Nephron progenitor cell (in vitro differentiated cells): Measurements from ENCODE around the gene TLR5.

Source experiments
- DNase-seq: peaks from one replicate; pipeline ENCODE4 v3.0.0; 2021
- H3K27ac Mint-ChIP-seq: 2 replicates; pipeline ENCODE4 v1.8.0; 2021; ENCODE audit warnings: mild to moderate bottlenecking, moderate library complexity, mixed read lengths
- H3K27me3 Mint-ChIP-seq: 2 replicates; pipeline ENCODE4 v1.8.0; 2021; ENCODE audit warnings: mild to moderate bottlenecking, low read depth, mixed read lengths; ENCODE audit not compliant: poor library complexity
- H3K36me3 Mint-ChIP-seq: 2 replicates; pipeline ENCODE4 v1.8.0; 2021; ENCODE audit warnings: low read depth, mixed read lengths
- H3K4me1 Mint-ChIP-seq: 2 replicates; pipeline ENCODE4 v1.8.0; 2021; ENCODE audit warnings: mixed read lengths
- H3K4me3 Mint-ChIP-seq: 2 replicates; pipeline ENCODE4 v1.8.0; 2021; ENCODE audit warnings: mild to moderate bottlenecking, moderate library complexity, mixed read lengths
- H3K9me3 Mint-ChIP-seq: 2 replicates; pipeline ENCODE4 v1.8.0; 2021; ENCODE audit warnings: mild to moderate bottlenecking, moderate library complexity, mixed read lengths
- CTCF ChIP-seq: fragments of 200-600 bp; sonication (generic); IDR thresholded peaks from 2 replicates; pipeline ENCODE4 v1.5.0; 2021; ENCODE audit warnings: antibody characterized with exemption

TLR5 gene

GRCh38 chr1:223129229-223129901 lies 13.7 kb downstream of the TLR5 start:
- peak; percentile 95 for TF ChIP-seq CTCF
- Mint-ChIP-seq H3K4me3 (peak overlapping the region; percentile 73), H3K27me3 (peaks cover 57% of the 10 kb centered on the region), H3K9me3 (no peaks in the 10 kb centered on the region), H3K27ac (no peak overlapping the region), H3K36me3 (no peaks in the 10 kb centered on the region), H3K4me1 (peaks cover 67% of the 10 kb centered on the region)
- peak; percentile 91 for DNase-seq

- Mint-ChIP-seq H3K36me3 (no peaks in the 10 kb centered on the region), H3K9me3 (no peaks in the 10 kb centered on the region), H3K4me1 (peaks cover 55% of the 10 kb centered on the region), H3K27me3 (peaks cover 58% of the 10 kb centered on the region), H3K4me3 (no peak overlapping the region), H3K27ac (no peak overlapping the region)
- TF ChIP-seq CTCF = no peak
- no peak for DNase-seq
Measured at GRCh38 chr1:223126741-223127140, 16.3 kb downstream of the TLR5 start.

GRCh38 chr1:223125766-223126165 lies 17.3 kb downstream of the TLR5 start:
- Mint-ChIP-seq H3K4me3 (no peak overlapping the region), H3K4me1 (peaks cover 54% of the 10 kb centered on the region)

GRCh38 chr1:223123011-223123610 lies 19.9 kb downstream of the TLR5 start:
- H3K36me3 Mint-ChIP-seq = no peaks in the 10 kb centered on the region
- peaks cover 36% of the 10 kb centered on the region for H3K4me1 Mint-ChIP-seq
- no peak for TF ChIP-seq CTCF
- DNase-seq = no peak
- H3K27me3 Mint-ChIP-seq = peaks cover 34% of the 10 kb centered on the region
- H3K9me3 Mint-ChIP-seq = no peaks in the 10 kb centered on the region
- H3K27ac Mint-ChIP-seq = no peak overlapping the region
- no peak overlapping the region for H3K4me3 Mint-ChIP-seq

More at GRCh38 chr1:223125766-223126165, 17.3 kb downstream of the TLR5 start:
- no peak for TF ChIP-seq CTCF
- Mint-ChIP-seq H3K9me3 (no peaks in the 10 kb centered on the region), H3K36me3 (no peaks in the 10 kb centered on the region), H3K27me3 (peaks cover 48% of the 10 kb centered on the region), H3K27ac (no peak overlapping the region)
- no peak for DNase-seq

- DNase-seq = no peak
- peaks cover 8% of the 10 kb centered on the region for H3K4me1 Mint-ChIP-seq
- no peak for TF ChIP-seq CTCF
- no peaks in the 10 kb centered on the region for H3K36me3 Mint-ChIP-seq
- peaks cover 13% of the 10 kb centered on the region for H3K9me3 Mint-ChIP-seq
- H3K4me3 Mint-ChIP-seq = no peak overlapping the region
- H3K27me3 Mint-ChIP-seq = peaks cover 16% of the 10 kb centered on the region
- H3K27ac Mint-ChIP-seq = no peak overlapping the region
Measured at GRCh38 chr1:223118418-223118817, 24.6 kb downstream of the TLR5 start.

- Mint-ChIP-seq H3K27ac (no peak overlapping the region), H3K4me1 (peaks cover 5% of the 10 kb centered on the region), H3K27me3 (peaks cover 5% of the 10 kb centered on the region), H3K36me3 (no peaks in the 10 kb centered on the region), H3K4me3 (no peak overlapping the region), H3K9me3 (peaks cover 13% of the 10 kb centered on the region)
- TF ChIP-seq CTCF = no peak
- DNase-seq = no peak
Measured at GRCh38 chr1:223116950-223117349, 26.1 kb downstream of the TLR5 start.
